Esophagus (tissue), 2 donors: ENCODE results near the gene CCIN. TPM values are rescaled to one million over a fixed set of nuclear protein-coding genes. Genes with fewer than 3 reads are reported as not detected.

Experiments
- H3K27ac ChIP-seq, 2 donors: one replicate each; pipeline ENCODE4 v1.5.1; 2013; ENCODE audit warnings: low read depth in 2 of 2, mild to moderate bottlenecking in 2 of 2, inconsistent platforms in 1 of 2, low read length in 1 of 2, moderate library complexity in 1 of 2
- H3K27me3 ChIP-seq, 2 donors: one replicate each; pipeline ENCODE4 v1.6.1; 2013; ENCODE audit warnings: low read length in 2 of 2, control low read depth in 1 of 2, mild to moderate bottlenecking in 1 of 2; ENCODE audit not compliant: insufficient read depth in 2 of 2, control insufficient read depth in 1 of 2
- H3K36me3 ChIP-seq, 2 donors: one replicate each; pipeline ENCODE4 v1.6.1; 2013; ENCODE audit warnings: low read length in 1 of 2; ENCODE audit not compliant: control insufficient read depth in 2 of 2, insufficient read depth in 2 of 2
- H3K4me1 ChIP-seq, 2 donors: one replicate each; pipeline ENCODE4 v1.6.1; 2013; ENCODE audit warnings: low read length in 1 of 2; ENCODE audit not compliant: control insufficient read depth in 2 of 2, insufficient read depth in 2 of 2
- H3K4me3 ChIP-seq, 2 donors: one replicate each; pipeline ENCODE4 v1.5.1; 2013; ENCODE audit warnings: low read length in 2 of 2, mild to moderate bottlenecking in 2 of 2, low read depth in 1 of 2, moderate library complexity in 1 of 2
- H3K9me3 ChIP-seq, 2 donors: one replicate each; pipeline ENCODE4 v1.6.1; 2013; ENCODE audit warnings: mild to moderate bottlenecking in 2 of 2, low read depth in 1 of 2, low read length in 1 of 2, moderate library complexity in 1 of 2; ENCODE audit not compliant: control insufficient read depth in 2 of 2, insufficient read depth in 1 of 2
- WGBS, 2 donors: extraction: QIAGEN DNeasy Blood & Tissue Kit; methylation state at CpG; one replicate each; pipeline ENCODE4 v1.1.7; 2013; 5-methylcytosine and 5-hydroxymethylcytosine counted together
- polyA plus RNA-seq, 2 donors: library from polyadenylated mRNA; stranded (reverse); fragments of 200-250 nt; gene quantifications; one replicate each; pipeline ENCODE4 v1.2.3, GENCODE V29; 2013
- donor health status: healthy with polysubstance abuse.
- donor health status: Bipolar disorder and iron deficiency.

The CCIN gene
- polyA plus RNA-seq, 2 donors: not detected

DNA sequence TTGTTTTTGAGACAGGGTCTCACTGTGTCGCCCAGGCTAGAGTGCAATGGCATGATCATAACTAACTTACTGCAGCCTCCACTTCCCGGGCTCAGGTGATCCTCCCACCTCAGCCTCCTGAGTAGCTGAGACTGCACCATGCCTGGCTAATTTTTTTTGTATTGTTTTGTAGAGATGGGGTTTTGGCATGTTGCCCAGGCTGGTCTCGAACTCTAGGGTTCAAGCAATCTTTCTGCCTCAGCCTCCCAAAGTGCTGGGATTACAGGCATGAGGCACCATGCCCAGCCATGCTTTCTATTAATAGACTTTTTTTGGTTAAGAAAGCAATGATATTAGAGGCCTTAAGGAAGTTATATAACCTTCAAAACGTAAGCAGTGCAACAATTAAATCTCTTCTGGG is 44.8 kb downstream of the CCIN start:
- Histone ChIP-seq H3K9me3 (no peaks in the 10 kb centered on the region), H3K27me3 (no peaks in the 10 kb centered on the region), H3K4me3 (no peak overlapping the region), H3K27ac (no peak overlapping the region), H3K4me1 (peaks cover 4 to 5% of the 10 kb centered on the region in 2 donors), H3K36me3 (peaks cover 23 to 39% of the 10 kb centered on the region in 2 donors)
- 66 to 71% methylated on average over 4 of the region's 4 CpGs for WGBS, 2 donors

DNA sequence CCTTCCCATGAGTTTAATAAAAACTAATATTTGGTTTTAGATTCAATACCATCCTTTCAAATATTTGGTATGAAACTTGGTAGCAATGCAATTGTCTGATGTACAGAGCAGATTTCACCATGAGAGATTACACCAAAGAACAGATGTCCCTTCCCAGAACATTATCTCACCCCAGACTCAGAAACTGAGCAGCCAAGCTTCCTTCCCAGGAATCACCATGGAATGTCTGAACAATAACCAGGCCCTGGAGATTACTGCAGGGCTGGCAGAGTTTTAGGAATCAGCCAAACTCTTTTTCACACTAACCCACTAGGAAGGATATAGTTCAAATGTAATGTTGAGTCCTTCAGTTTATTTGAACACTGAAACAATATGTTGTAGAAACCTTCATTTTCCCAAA is 45.4 kb downstream of the CCIN start:
- H3K27ac ChIP-seq: no peak overlapping the region
- H3K9me3 ChIP-seq: no peaks in the 10 kb centered on the region
- no peaks in the 10 kb centered on the region for H3K27me3 ChIP-seq
- H3K36me3 ChIP-seq: peaks cover 20 to 40% of the 10 kb centered on the region in 2 donors
- peaks cover 4 to 5% of the 10 kb centered on the region in 2 donors for H3K4me1 ChIP-seq
- H3K4me3 ChIP-seq: no peak overlapping the region

DNA sequence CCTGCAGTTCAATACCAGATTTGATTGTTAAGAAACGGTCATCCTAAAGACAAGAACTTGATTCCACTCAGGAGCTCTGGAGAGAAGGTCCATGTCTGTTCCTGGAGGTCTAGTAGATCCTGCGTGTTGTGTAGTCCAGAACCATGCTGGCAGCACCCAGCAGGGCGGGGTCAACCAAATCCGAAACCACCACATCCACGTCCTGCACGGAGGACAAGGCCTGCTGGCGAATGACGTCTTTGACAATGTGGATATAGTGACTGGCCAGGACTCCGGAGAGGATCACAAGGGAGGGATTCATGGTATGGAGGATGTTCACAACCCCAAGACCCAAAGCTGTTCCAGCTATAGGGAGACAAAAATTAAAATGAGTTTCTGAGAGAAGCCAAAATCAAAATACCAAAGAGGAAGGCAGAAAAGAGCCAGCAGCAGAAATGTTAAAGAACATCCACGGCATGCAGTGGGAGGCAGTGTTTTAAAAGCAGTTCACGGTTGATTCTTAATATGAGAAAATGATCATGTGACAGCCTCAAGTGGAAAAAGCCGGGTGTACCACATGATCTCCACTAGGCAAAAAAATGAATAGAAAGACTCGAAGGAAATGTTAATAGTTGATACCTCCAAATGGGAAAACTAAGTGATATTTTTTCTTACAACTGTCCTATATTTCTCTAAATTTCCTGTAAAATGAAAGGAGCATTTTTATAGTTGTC is 48.2 kb downstream of the CCIN start:
- Histone ChIP-seq H3K27ac (no peak overlapping the region), H3K36me3 (peaks cover 29 to 40% of the 10 kb centered on the region in 2 donors), H3K4me1 (peaks cover 0 to 3% of the 10 kb centered on the region in 2 donors), H3K27me3 (no peaks in the 10 kb centered on the region), H3K4me3 (no peak overlapping the region), H3K9me3 (peaks cover 0 to under 1% of the 10 kb centered on the region in 2 donors)
- 69 to 73% methylated on average over 13 of the region's 13 CpGs for WGBS, 2 donors

DNA sequence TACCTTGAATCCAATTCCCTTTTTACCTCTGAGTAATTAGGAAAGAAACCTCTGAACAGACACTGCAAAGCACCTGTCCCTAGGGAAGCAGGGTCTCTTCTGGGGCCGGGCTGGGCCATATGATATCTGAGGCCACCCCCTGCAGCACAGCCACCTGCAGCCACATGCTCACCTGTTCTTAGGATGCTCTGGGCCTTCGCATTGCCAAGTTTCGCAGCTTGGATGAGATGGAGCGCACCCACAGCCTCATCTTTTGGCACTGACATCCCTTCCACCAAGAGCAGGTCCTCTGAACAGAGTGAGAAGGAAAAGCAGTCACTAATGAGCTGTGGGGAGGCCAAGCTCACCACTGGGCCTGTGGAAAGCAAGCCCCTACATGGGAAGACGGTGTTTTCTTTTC is 48.8 kb downstream of the CCIN start:
- Histone ChIP-seq H3K4me3 (no peak overlapping the region), H3K27me3 (no peaks in the 10 kb centered on the region), H3K9me3 (peaks cover 0 to 5% of the 10 kb centered on the region in 2 donors), H3K27ac (no peak overlapping the region), H3K4me1 (peaks cover 0 to 3% of the 10 kb centered on the region in 2 donors), H3K36me3 (peaks cover 30 to 42% of the 10 kb centered on the region in 2 donors)
- 89 to 91% methylated on average over 5 of the region's 5 CpGs for WGBS, 2 donors

DNA sequence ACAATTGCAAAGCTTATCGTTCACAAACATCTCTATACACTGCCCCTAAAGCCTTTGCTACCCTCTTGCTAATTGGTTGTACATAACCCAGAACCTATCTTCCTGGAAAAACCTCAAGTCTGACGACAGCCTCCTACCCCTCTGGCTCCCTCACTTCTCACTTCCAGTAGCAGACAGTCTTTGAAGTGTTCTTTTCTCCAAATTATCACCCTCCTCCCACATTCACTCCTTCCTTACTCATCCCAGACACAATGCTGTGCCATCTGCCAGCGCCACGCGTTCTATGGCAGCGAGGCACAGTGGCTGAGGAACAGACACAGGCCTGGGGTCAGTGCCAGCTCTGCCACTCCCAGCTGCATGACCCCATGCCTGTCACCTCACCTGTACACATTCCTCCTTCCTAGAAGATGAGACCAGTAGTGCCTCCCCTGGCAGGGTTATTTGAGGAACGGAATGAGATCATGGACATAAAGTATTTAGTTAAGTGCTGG is 49.3 kb downstream of the CCIN start:
- WGBS, 2 donors: 72 to 77% methylated on average over 7 of the region's 7 CpGs
- H3K36me3 ChIP-seq: peaks cover 26 to 38% of the 10 kb centered on the region in 2 donors
- H3K9me3 ChIP-seq: peaks cover 0 to 5% of the 10 kb centered on the region in 2 donors
- peaks cover 0 to 3% of the 10 kb centered on the region in 2 donors for H3K4me1 ChIP-seq
- no peak overlapping the region for H3K27ac ChIP-seq
- no peaks in the 10 kb centered on the region for H3K27me3 ChIP-seq
- no peak overlapping the region for H3K4me3 ChIP-seq

Other genes with a start within 250 kb of the CCIN start
- gene OR2S2, start 211.2 kb upstream of the CCIN start, polyA plus RNA-seq: not detected
- 1 to 10 TPM; 1.0 to 1.5 TPM for gene RECK, start 132.5 kb upstream of the CCIN start, polyA plus RNA-seq
- 1 to 10 TPM; 3.7 to 8.0 TPM for gene GLIPR2, start 32.7 kb upstream of the CCIN start, polyA plus RNA-seq
- gene CLTA, start 21.5 kb downstream of the CCIN start, polyA plus RNA-seq: 100 to 1,000 TPM in 1 of 2 donors, 10 to 100 TPM in 1; 93.2 to 202 TPM
- 10 to 100 TPM in 1 of 2 donors, 1 to 10 TPM in 1; 4.8 to 13.0 TPM for gene GNE, start 89.1 kb downstream of the CCIN start, polyA plus RNA-seq
- gene RNF38, start 230.9 kb downstream of the CCIN start, polyA plus RNA-seq: 1 to 10 TPM; 5.0 to 7.7 TPM